GM21576 (cell line): Measurements from ENCODE around the gene ZNF792.
"Not testable (repeated sequence)": the region's sequence is repeated elsewhere in the genome, so short reads cannot be mapped to it uniquely, and the experiment has no call there.

Experiments used
- ATAC-seq: cut with Tn5 transposase; IDR thresholded peaks from one replicate; pipeline ENCODE4 v1.9.1; 2021; ENCODE audit warnings: mild to moderate bottlenecking, moderate library complexity; ENCODE audit not compliant: unreplicated experiment

Gene ZNF792

GRCh38 chr19:34926361-34926684 lies 37.7 kb downstream of the ZNF792 start:
- no peak for ATAC-seq

GRCh38 chr19:34925278-34925855 lies 38.7 kb downstream of the ZNF792 start:
- ATAC-seq = no peak

- not testable (repeated sequence) for ATAC-seq
Measured at GRCh38 chr19:34920090-34920786, 43.8 kb downstream of the ZNF792 start.

GRCh38 chr19:34918190-34918589 lies 45.8 kb downstream of the ZNF792 start:
- no peak for ATAC-seq

- not testable (repeated sequence) for ATAC-seq
Measured at GRCh38 chr19:34917144-34917543, 46.9 kb downstream of the ZNF792 start.

- ATAC-seq = no peak
Measured at GRCh38 chr19:34910770-34911169, 53.3 kb downstream of the ZNF792 start.
